ENCODE measurements around the gene DCHS1. TPM values are rescaled to one million over a fixed set of nuclear protein-coding genes. Genes with fewer than 3 reads are reported as not detected.

Gene DCHS1
- total and polyA plus RNA-seq, 2 of the 13 experiments (the other 11 are each of a cell fraction or from before 2014, with no cell fraction given): under 0.01 to 0.03 TPM

DNA sequence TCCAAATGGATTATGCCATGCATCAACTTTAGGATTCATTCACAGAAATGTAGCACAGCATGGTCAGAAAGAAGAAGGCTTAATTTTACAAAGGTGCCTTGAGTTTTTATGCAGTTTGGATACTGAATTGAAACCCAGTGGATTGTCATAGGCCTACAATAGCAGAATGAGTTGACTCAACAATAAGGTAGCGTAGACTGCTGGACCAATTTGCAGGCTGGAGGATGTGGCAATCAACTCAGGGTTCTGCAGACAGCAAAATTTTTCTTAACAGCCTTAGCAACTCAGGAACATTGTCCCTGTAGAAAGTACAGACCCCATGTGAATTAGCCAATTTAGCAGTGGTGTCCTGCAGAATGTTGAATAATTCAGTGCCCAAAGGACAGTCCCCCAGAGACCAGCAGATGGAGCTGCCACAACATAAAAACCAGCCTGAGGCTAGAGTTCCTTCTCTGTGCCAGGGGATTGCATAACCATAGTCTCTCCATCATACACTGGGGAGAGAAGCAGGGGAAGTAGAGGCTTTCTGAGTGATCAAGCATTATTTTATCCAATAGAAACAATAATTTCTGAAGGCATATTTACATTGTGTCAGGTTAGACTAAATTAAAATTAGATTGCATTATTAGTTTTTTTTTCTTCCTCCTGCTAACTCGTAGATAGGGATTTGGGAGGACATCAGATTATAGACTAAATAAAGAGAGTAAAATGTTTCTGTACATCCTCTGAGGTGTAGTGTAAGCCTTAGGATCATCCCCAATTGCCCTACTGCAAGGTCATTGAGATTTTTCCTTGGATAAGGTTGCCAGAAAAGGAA, 47.8 kb upstream of the DCHS1 start (continued):
- TF ChIP-seq, protein P1, sequence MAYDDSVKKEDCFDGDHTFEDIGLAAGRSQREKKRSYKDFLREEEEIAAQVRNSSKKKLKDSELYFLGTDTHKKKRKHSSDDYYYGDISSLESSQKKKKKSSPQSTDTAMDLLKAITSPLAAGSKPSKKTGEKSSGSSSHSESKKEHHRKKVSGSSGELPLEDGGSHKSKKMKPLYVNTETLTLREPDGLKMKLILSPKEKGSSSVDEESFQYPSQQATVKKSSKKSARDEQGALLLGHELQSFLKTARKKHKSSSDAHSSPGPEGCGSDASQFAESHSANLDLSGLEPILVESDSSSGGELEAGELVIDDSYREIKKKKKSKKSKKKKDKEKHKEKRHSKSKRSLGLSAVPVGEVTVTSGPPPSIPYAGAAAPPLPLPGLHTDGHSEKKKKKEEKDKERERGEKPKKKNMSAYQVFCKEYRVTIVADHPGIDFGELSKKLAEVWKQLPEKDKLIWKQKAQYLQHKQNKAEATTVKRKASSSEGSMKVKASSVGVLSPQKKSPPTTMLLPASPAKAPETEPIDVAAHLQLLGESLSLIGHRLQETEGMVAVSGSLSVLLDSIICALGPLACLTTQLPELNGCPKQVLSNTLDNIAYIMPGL (CRISPR knock-in tag; IDR thresholded peaks at IDR 0.05; ENCODE audit: borderline replicate concordance in 1 of 2, low read depth in 1 of 2): peak in 1 of 2 experiments; percentile 50; a peak in 1 of 4 replicates
- TF ChIP-seq ZNF747 (CRISPR knock-in tag; IDR thresholded peaks at IDR 0.05; ENCODE audit: borderline replicate concordance): no peak
- TF ChIP-seq ZNF761 (CRISPR knock-in tag; conservative IDR thresholded peaks at IDR 0.05): no peak
- TF ChIP-seq KLF6 (CRISPR knock-in tag; IDR thresholded peaks at IDR 0.05): no peak
- 0 out of 2 replicates have a peak, but pooled peaks have one; percentile 32 for TF ChIP-seq ZNF124 (CRISPR knock-in tag; IDR thresholded peaks at IDR 0.05)
- TF ChIP-seq, protein P2, sequence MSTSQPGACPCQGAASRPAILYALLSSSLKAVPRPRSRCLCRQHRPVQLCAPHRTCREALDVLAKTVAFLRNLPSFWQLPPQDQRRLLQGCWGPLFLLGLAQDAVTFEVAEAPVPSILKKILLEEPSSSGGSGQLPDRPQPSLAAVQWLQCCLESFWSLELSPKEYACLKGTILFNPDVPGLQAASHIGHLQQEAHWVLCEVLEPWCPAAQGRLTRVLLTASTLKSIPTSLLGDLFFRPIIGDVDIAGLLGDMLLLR (CRISPR knock-in tag; IDR thresholded peaks at IDR 0.05): no peak
- TF ChIP-seq DR1 (CRISPR knock-in tag; IDR thresholded peaks at IDR 0.05): no peak
- no peak for TF ChIP-seq RFXANK (CRISPR knock-in tag; IDR thresholded peaks at IDR 0.05)
- no peak for TF ChIP-seq AKAP8 (CRISPR knock-in tag; IDR thresholded peaks at IDR 0.05)
- TF ChIP-seq, protein P3, sequence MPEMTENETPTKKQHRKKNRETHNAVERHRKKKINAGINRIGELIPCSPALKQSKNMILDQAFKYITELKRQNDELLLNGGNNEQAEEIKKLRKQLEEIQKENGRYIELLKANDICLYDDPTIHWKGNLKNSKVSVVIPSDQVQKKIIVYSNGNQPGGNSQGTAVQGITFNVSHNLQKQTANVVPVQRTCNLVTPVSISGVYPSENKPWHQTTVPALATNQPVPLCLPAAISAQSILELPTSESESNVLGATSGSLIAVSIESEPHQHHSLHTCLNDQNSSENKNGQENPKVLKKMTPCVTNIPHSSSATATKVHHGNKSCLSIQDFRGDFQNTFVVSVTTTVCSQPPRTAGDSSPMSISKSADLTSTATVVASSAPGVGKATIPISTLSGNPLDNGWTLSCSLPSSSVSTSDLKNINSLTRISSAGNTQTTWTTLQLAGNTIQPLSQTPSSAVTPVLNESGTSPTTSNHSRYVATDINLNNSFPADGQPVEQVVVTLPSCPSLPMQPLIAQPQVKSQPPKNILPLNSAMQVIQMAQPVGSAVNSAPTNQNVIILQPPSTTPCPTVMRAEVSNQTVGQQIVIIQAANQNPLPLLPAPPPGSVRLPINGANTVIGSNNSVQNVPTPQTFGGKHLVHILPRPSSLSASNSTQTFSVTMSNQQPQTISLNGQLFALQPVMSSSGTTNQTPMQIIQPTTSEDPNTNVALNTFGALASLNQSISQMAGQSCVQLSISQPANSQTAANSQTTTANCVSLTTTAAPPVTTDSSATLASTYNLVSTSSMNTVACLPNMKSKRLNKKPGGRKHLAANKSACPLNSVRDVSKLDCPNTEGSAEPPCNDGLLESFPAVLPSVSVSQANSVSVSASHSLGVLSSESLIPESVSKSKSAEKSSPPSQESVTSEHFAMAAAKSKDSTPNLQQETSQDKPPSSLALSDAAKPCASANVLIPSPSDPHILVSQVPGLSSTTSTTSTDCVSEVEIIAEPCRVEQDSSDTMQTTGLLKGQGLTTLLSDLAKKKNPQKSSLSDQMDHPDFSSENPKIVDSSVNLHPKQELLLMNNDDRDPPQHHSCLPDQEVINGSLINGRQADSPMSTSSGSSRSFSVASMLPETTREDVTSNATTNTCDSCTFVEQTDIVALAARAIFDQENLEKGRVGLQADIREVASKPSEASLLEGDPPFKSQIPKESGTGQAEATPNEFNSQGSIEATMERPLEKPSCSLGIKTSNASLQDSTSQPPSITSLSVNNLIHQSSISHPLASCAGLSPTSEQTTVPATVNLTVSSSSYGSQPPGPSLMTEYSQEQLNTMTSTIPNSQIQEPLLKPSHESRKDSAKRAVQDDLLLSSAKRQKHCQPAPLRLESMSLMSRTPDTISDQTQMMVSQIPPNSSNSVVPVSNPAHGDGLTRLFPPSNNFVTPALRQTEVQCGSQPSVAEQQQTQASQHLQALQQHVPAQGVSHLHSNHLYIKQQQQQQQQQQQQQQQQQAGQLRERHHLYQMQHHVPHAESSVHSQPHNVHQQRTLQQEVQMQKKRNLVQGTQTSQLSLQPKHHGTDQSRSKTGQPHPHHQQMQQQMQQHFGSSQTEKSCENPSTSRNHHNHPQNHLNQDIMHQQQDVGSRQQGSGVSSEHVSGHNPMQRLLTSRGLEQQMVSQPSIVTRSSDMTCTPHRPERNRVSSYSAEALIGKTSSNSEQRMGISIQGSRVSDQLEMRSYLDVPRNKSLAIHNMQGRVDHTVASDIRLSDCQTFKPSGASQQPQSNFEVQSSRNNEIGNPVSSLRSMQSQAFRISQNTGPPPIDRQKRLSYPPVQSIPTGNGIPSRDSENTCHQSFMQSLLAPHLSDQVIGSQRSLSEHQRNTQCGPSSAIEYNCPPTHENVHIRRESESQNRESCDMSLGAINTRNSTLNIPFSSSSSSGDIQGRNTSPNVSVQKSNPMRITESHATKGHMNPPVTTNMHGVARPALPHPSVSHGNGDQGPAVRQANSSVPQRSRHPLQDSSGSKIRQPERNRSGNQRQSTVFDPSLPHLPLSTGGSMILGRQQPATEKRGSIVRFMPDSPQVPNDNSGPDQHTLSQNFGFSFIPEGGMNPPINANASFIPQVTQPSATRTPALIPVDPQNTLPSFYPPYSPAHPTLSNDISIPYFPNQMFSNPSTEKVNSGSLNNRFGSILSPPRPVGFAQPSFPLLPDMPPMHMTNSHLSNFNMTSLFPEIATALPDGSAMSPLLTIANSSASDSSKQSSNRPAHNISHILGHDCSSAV (CRISPR knock-in tag; IDR thresholded peaks at IDR 0.05; ENCODE audit: borderline replicate concordance): no peak
- peak; percentile 60; the same call in 1 of the 2 replicates for TF ChIP-seq ELF3 (CRISPR knock-in tag; IDR thresholded peaks at IDR 0.05)
- TF ChIP-seq CEBPB (IDR thresholded peaks at IDR 0.05; ENCODE audit: borderline replicate concordance, low read depth, low read length): peak; percentile 93
- 0 out of 2 replicates have a peak, but pooled peaks have one; percentile 40 for TF ChIP-seq IRF2 (CRISPR knock-in tag; IDR thresholded peaks at IDR 0.05)
- no peak for TF ChIP-seq ZNF160 (CRISPR knock-in tag; IDR thresholded peaks at IDR 0.05)
- TF ChIP-seq, protein P4, sequence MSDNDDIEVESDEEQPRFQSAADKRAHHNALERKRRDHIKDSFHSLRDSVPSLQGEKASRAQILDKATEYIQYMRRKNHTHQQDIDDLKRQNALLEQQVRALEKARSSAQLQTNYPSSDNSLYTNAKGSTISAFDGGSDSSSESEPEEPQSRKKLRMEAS (IDR thresholded peaks at IDR 0.05): no peak
- TF ChIP-seq ZNF510 (CRISPR knock-in tag; IDR thresholded peaks at IDR 0.05; ENCODE audit: low read depth): no peak
- TF ChIP-seq MIXL1 (CRISPR knock-in tag; IDR thresholded peaks at IDR 0.05): 0 out of 2 replicates have a peak, but pooled peaks have one; percentile 32
- TF ChIP-seq NKX3-1 (CRISPR knock-in tag; IDR thresholded peaks at IDR 0.05): no peak
- TF ChIP-seq ZNF570 (CRISPR knock-in tag; IDR thresholded peaks at IDR 0.05; ENCODE audit: borderline replicate concordance): no peak
- no peak for TF ChIP-seq PAF1 (CRISPR knock-in tag; IDR thresholded peaks at IDR 0.05)
